ENCODE results near the gene ZW10.
"Not testable (repeated sequence)": the region's sequence is repeated elsewhere in the genome, so short reads cannot be mapped to it uniquely, and the experiment has no call there.

The ZW10 gene

DNA sequence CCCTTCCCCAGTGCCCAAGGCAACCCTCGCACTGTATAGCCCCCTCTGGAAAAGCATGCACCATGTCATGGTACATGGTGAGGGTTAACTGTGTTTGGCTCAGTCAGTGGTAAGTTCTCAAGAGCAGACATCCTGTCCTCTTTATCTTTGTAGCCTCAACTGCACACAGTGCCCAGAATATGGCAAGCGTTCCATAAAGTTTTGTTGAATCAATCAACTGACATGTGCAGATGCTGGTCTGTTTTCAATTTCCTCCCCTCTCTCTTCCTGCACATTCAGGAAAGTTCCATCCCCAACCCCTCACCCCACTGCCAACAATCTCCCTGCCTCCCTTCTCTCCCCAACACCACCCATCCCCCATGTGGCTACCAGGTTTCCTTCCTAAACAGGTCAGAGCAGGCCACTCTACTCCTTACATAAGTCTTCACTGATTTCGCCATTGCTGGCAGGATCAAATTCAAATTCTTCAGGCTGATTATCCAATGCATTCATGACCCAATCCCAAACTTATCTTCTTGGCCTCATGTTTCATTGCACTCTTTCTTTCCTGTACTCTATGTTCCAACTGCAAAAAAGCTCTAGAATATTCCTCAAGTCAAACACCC is 51.9 kb downstream of the ZW10 start:
- no peaks in the 10 kb centered on the region for H3K36me3 ChIP-seq (ENCODE audit: insufficient read depth)
- H3K4me2 ChIP-seq: no peak overlapping the region
- no peaks in the 10 kb centered on the region for H3K79me2 ChIP-seq (ENCODE audit: insufficient read depth, low read depth)
- no peaks in the 10 kb centered on the region for H3K27me3 ChIP-seq (ENCODE audit: insufficient read depth, low read depth)
- H4K20me1 ChIP-seq (ENCODE audit: insufficient read depth): no peaks in the 10 kb centered on the region
- H3K4me1 ChIP-seq (ENCODE audit: low read depth, poor library complexity, severe bottlenecking): no peaks in the 10 kb centered on the region
- H3K27ac ChIP-seq: no peak overlapping the region
- H3K4me3 ChIP-seq (IDR thresholded peaks at IDR 0.05; ENCODE audit: insufficient read depth, low read depth, low read length): no peak overlapping the region
- no peak overlapping the region for H2AFZ ChIP-seq (ENCODE audit: low read depth)
- H3K9ac ChIP-seq: no peak overlapping the region
- TF ChIP-seq, protein P1, sequence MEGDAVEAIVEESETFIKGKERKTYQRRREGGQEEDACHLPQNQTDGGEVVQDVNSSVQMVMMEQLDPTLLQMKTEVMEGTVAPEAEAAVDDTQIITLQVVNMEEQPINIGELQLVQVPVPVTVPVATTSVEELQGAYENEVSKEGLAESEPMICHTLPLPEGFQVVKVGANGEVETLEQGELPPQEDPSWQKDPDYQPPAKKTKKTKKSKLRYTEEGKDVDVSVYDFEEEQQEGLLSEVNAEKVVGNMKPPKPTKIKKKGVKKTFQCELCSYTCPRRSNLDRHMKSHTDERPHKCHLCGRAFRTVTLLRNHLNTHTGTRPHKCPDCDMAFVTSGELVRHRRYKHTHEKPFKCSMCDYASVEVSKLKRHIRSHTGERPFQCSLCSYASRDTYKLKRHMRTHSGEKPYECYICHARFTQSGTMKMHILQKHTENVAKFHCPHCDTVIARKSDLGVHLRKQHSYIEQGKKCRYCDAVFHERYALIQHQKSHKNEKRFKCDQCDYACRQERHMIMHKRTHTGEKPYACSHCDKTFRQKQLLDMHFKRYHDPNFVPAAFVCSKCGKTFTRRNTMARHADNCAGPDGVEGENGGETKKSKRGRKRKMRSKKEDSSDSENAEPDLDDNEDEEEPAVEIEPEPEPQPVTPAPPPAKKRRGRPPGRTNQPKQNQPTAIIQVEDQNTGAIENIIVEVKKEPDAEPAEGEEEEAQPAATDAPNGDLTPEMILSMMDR (conservative IDR thresholded peaks at IDR 0.05; ENCODE audit: low read depth, low read length): no peak

DNA sequence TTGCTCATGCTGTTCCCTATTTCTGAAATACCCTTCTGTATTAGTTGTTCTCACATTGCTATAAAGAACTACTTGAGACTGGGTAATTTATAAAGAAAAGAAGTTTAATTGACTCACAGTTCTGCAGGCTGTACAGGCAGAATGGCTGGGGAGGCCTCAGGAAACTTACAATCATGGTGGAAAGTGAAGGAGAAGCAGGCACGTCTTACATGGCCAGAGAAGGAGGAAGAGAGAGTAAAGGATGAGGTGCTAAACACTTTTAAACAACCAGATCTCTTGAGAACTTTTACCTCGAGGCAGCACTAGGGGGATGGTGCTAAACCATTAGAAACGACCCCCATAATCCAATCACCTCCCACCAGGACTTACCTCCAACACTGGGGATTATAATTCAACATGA is 53.0 kb downstream of the ZW10 start:
- not testable (repeated sequence) for H3K79me2 ChIP-seq (ENCODE audit: insufficient read depth, low read depth); H3K4me1 ChIP-seq (ENCODE audit: low read depth, poor library complexity, severe bottlenecking); H3K4me2 ChIP-seq; H3K27me3 ChIP-seq (ENCODE audit: insufficient read depth, low read depth); H3K4me3 ChIP-seq (IDR thresholded peaks at IDR 0.05; ENCODE audit: insufficient read depth, low read depth, low read length); H3K36me3 ChIP-seq (ENCODE audit: insufficient read depth); H3K9ac ChIP-seq; H2AFZ ChIP-seq (ENCODE audit: low read depth); H3K27ac ChIP-seq; H4K20me1 ChIP-seq (ENCODE audit: insufficient read depth)

DNA sequence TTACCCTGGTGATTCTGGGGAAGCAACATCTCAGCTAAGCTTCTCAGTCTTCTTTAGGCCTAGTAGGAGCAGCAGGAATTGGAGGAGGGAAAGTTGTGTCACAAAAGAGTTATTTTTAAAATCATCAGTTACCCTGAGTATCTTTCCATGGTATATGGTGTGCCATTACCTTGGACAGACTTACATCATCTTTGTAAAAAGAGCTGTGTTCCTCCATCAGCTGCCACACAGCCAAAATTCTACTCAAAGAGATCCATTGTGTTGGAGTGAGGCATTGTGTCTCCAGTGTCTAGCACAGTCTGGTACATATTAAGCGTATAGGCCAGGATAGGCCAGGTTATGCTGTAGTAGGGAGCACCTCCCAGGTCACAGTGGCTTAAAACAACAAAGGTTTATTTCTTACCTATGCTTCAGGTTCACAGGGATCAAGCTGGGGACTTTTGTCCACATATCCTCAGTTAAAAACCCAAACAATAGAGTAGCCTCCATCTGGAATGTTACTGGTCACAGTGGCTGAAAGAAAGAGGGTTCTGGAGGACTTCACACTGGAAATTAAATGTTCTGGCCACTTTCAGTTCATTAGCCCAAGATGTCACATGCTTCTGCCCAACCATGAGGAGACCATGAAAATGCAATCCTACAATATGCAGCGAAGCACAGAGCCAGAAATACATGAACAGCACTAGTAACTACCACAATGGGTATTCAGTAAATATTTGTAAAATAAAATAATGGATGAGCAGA is 57.4 kb downstream of the ZW10 start:
- TF ChIP-seq, protein P1 (conservative IDR thresholded peaks at IDR 0.05; ENCODE audit: low read depth, low read length): no peak

DNA sequence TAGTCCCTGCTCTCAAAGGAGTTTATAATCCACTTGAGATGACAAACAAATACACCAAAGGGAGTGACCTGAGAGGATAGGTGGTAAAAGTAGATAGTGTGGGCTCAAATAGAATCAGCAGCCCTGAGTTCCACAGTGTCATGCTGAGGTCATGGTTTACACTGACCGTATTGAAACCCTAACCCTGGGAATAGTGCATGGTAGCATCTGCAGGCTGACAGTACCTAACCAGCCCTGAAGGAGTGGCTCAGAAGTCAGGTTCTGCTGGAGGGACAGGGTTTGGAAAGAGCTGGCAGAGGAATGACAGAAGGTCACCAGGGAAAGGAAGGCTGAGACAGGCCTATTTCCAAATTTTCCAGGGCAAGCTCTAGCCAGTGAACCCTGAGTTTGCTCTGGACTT is 58.2 kb downstream of the ZW10 start:
- Histone ChIP-seq H3K36me3 (ENCODE audit: insufficient read depth) (no peaks in the 10 kb centered on the region), H4K20me1 (ENCODE audit: insufficient read depth) (no peaks in the 10 kb centered on the region), H3K4me2 (no peak overlapping the region), H3K27me3 (ENCODE audit: insufficient read depth, low read depth) (no peaks in the 10 kb centered on the region), H3K9ac (no peak overlapping the region), H3K27ac (no peak overlapping the region), H3K4me1 (ENCODE audit: low read depth, poor library complexity, severe bottlenecking) (no peaks in the 10 kb centered on the region), H3K79me2 (ENCODE audit: insufficient read depth, low read depth) (no peaks in the 10 kb centered on the region), H2AFZ (ENCODE audit: low read depth) (no peak overlapping the region), H3K4me3 (IDR thresholded peaks at IDR 0.05; ENCODE audit: insufficient read depth, low read depth, low read length) (no peak overlapping the region)
- TF ChIP-seq, protein P1 (conservative IDR thresholded peaks at IDR 0.05; ENCODE audit: low read depth, low read length): no peak

More for the DNA sequence above, 57.4 kb downstream of the ZW10 start:
- Histone ChIP-seq H3K9ac (no peak overlapping the region), H3K27ac (no peak overlapping the region), H3K79me2 (ENCODE audit: insufficient read depth, low read depth) (no peaks in the 10 kb centered on the region), H3K36me3 (ENCODE audit: insufficient read depth) (no peaks in the 10 kb centered on the region), H3K27me3 (ENCODE audit: insufficient read depth, low read depth) (no peaks in the 10 kb centered on the region), H2AFZ (ENCODE audit: low read depth) (no peak overlapping the region), H3K4me3 (IDR thresholded peaks at IDR 0.05; ENCODE audit: insufficient read depth, low read depth, low read length) (no peak overlapping the region), H3K4me1 (ENCODE audit: low read depth, poor library complexity, severe bottlenecking) (no peaks in the 10 kb centered on the region), H4K20me1 (ENCODE audit: insufficient read depth) (no peaks in the 10 kb centered on the region), H3K4me2 (no peak overlapping the region)

GRCh38 chr11:113710989-113711388 is 62.5 kb downstream of the ZW10 start:
- Histone ChIP-seq H3K4me1 (ENCODE audit: low read depth, poor library complexity, severe bottlenecking) (no peaks in the 10 kb centered on the region), H3K4me2 (no peak overlapping the region), H3K27me3 (ENCODE audit: insufficient read depth, low read depth) (no peaks in the 10 kb centered on the region), H3K9ac (no peak overlapping the region), H3K27ac (no peak overlapping the region), H3K36me3 (ENCODE audit: insufficient read depth) (no peaks in the 10 kb centered on the region), H4K20me1 (ENCODE audit: insufficient read depth) (no peaks in the 10 kb centered on the region), H3K4me3 (IDR thresholded peaks at IDR 0.05; ENCODE audit: insufficient read depth, low read depth, low read length) (no peak overlapping the region), H2AFZ (ENCODE audit: low read depth) (no peak overlapping the region), H3K79me2 (ENCODE audit: insufficient read depth, low read depth) (no peaks in the 10 kb centered on the region)
- TF ChIP-seq, protein P1 (conservative IDR thresholded peaks at IDR 0.05; ENCODE audit: low read depth, low read length): no peak
